Measurements from ENCODE around the gene FAM47E. TPM values are rescaled to one million over a fixed set of nuclear protein-coding genes. Genes with fewer than 3 reads are reported as not detected.
A peak's percentile ranks its signal among the peaks of the same experiment; 100 is the strongest.

The FAM47E gene
- total RNA-seq (5.9 and 9.3 TPM in 2 replicates), polyA plus RNA-seq (8.9 and 11.1 TPM in 2 replicates)

- H3K79me2 ChIP-seq = no peaks in the 10 kb centered on the region
- H3K27ac ChIP-seq = peak within 1 kb of the TSS; percentile 52
- peak; percentile 90 for DNase-seq (ENCODE audit: low spot score)
- 10% methylated on average over 53 of the region's 68 CpGs for WGBS (ENCODE audit: low lambda C conversion rate, missing lambda C conversion rate)
- no peaks in the 10 kb centered on the region for H3K9me3 ChIP-seq (ENCODE audit: low read depth)
- H2AFZ ChIP-seq = peak within 1 kb of the TSS; percentile 43
- no peaks in the 10 kb centered on the region for H3K36me3 ChIP-seq (replicated peaks; ENCODE audit: insufficient read depth, low read depth)
- TF ChIP-seq EZH2 (IDR thresholded peaks at IDR 0.05; ENCODE audit: borderline replicate concordance) (no peak), EZH2phosphoT487 (IDR thresholded peaks at IDR 0.05; ENCODE audit: low read depth, severe bottlenecking, unreplicated experiment) (no peak)
- TF ChIP-seq, protein P1, sequence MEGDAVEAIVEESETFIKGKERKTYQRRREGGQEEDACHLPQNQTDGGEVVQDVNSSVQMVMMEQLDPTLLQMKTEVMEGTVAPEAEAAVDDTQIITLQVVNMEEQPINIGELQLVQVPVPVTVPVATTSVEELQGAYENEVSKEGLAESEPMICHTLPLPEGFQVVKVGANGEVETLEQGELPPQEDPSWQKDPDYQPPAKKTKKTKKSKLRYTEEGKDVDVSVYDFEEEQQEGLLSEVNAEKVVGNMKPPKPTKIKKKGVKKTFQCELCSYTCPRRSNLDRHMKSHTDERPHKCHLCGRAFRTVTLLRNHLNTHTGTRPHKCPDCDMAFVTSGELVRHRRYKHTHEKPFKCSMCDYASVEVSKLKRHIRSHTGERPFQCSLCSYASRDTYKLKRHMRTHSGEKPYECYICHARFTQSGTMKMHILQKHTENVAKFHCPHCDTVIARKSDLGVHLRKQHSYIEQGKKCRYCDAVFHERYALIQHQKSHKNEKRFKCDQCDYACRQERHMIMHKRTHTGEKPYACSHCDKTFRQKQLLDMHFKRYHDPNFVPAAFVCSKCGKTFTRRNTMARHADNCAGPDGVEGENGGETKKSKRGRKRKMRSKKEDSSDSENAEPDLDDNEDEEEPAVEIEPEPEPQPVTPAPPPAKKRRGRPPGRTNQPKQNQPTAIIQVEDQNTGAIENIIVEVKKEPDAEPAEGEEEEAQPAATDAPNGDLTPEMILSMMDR (IDR thresholded peaks at IDR 0.05; ENCODE audit: poor library complexity) = peak; percentile 55
- H3K27me3 ChIP-seq = peaks cover 4% of the 10 kb centered on the region
- no peaks in the 10 kb centered on the region for H4K20me1 ChIP-seq (ENCODE audit: insufficient read depth, poor library complexity, severe bottlenecking)
- H3K4me1 ChIP-seq (ENCODE audit: insufficient read depth) = peaks cover 4% of the 10 kb centered on the region
- no peaks in the 10 kb centered on the region for H3K9me2 ChIP-seq (replicated peaks; ENCODE audit: insufficient read depth)
- peak within 1 kb of the TSS; percentile 85 for H3K4me2 ChIP-seq
- peak within 1 kb of the TSS; percentile 47 for H3K4me3 ChIP-seq
Measured at GRCh38 chr4:76251441-76252270, at the start of gene FAM47E. TSS of gene FAM47E (plus strand) at chr4:76251721. CDS start at chr4:76251747, 26 bp downstream.

GRCh38 chr4:76203541-76203940 lies 48.0 kb upstream of the FAM47E start:
- Histone ChIP-seq H3K9me2 (replicated peaks; ENCODE audit: insufficient read depth) (no peaks in the 10 kb centered on the region), H3K79me2 (peaks cover 93% of the 10 kb centered on the region), H3K36me3 (replicated peaks; ENCODE audit: insufficient read depth, low read depth) (no peaks in the 10 kb centered on the region), H3K27me3 (no peaks in the 10 kb centered on the region), H3K4me1 (ENCODE audit: insufficient read depth) (peaks cover 55% of the 10 kb centered on the region), H4K20me1 (ENCODE audit: insufficient read depth, poor library complexity, severe bottlenecking) (peaks cover 24% of the 10 kb centered on the region), H3K27ac (peak overlapping the region; percentile 10), H3K9me3 (ENCODE audit: low read depth) (no peaks in the 10 kb centered on the region), H3K4me3 (no peak overlapping the region), H2AFZ (no peak overlapping the region), H3K4me2 (no peak overlapping the region)
- 58% methylated on average over 4 of the region's 4 CpGs for WGBS (ENCODE audit: low lambda C conversion rate, missing lambda C conversion rate)
- no peak for TF ChIP-seq EZH2phosphoT487 (IDR thresholded peaks at IDR 0.05; ENCODE audit: low read depth, severe bottlenecking, unreplicated experiment)
- TF ChIP-seq EZH2 (IDR thresholded peaks at IDR 0.05; ENCODE audit: borderline replicate concordance) = no peak
- TF ChIP-seq, protein P1 (IDR thresholded peaks at IDR 0.05; ENCODE audit: poor library complexity) = no peak
- DNase-seq (ENCODE audit: low spot score) = no peak

- WGBS (ENCODE audit: low lambda C conversion rate, missing lambda C conversion rate) = 100% methylated on average over 1 of the region's 1 CpG
- no peak overlapping the region for H2AFZ ChIP-seq
- peaks cover 96% of the 10 kb centered on the region for H3K79me2 ChIP-seq
- no peaks in the 10 kb centered on the region for H3K36me3 ChIP-seq (replicated peaks; ENCODE audit: insufficient read depth, low read depth)
- DNase-seq (ENCODE audit: low spot score) = no peak
- no peaks in the 10 kb centered on the region for H3K9me3 ChIP-seq (ENCODE audit: low read depth)
- TF ChIP-seq EZH2 (IDR thresholded peaks at IDR 0.05; ENCODE audit: borderline replicate concordance) (no peak), EZH2phosphoT487 (IDR thresholded peaks at IDR 0.05; ENCODE audit: low read depth, severe bottlenecking, unreplicated experiment) (no peak)
- TF ChIP-seq, protein P1 (IDR thresholded peaks at IDR 0.05; ENCODE audit: poor library complexity) = no peak
- no peaks in the 10 kb centered on the region for H3K27me3 ChIP-seq
- peaks cover 31% of the 10 kb centered on the region for H4K20me1 ChIP-seq (ENCODE audit: insufficient read depth, poor library complexity, severe bottlenecking)
- H3K4me1 ChIP-seq (ENCODE audit: insufficient read depth) = peaks cover 54% of the 10 kb centered on the region
- no peak overlapping the region for H3K4me2 ChIP-seq
- H3K9me2 ChIP-seq (replicated peaks; ENCODE audit: insufficient read depth) = no peaks in the 10 kb centered on the region
- H3K4me3 ChIP-seq = no peak overlapping the region
- no peak overlapping the region for H3K27ac ChIP-seq
Measured at GRCh38 chr4:76204936-76205335, 46.6 kb upstream of the FAM47E start.

Data from hepatocyte (in vitro differentiated cells).